Measurements from ENCODE around the gene ITSN2. TPM values are rescaled to one million over a fixed set of nuclear protein-coding genes. Genes with fewer than 3 reads are reported as not detected.

The ITSN2 gene
- polyA plus RNA-seq, 1 donor from 2014 or later = 10.6 TPM

- no peak overlapping the region for H2AFZ ChIP-seq (ENCODE audit: low read depth, low read length)
- H3K27me3 ChIP-seq (ENCODE audit: insufficient read depth, low read depth, low read length) = no peaks in the 10 kb centered on the region
- H3F3A ChIP-seq (ENCODE audit: insufficient read depth, low read length, poor library complexity, severe bottlenecking) = no peaks in the 10 kb centered on the region
- H3K4me2 ChIP-seq (ENCODE audit: low read length) = no peak overlapping the region
- no peaks in the 10 kb centered on the region for H3K79me2 ChIP-seq (replicated peaks; ENCODE audit: insufficient read depth, low read length)
- TF ChIP-seq POLR2AphosphoS5 (IDR thresholded peaks at IDR 0.05) (no peak), EP300 (conservative IDR thresholded peaks at IDR 0.05; ENCODE audit: poor library complexity, severe bottlenecking) (no peak), RAD21 (conservative IDR thresholded peaks at IDR 0.05) (no peak), SMC3 (conservative IDR thresholded peaks at IDR 0.05; ENCODE audit: poor library complexity) (no peak)
- H3K4me3 ChIP-seq (ENCODE audit: low read length) = no peak overlapping the region
- H4K20me1 ChIP-seq (ENCODE audit: insufficient read depth) = no peaks in the 10 kb centered on the region
- H3K36me3 ChIP-seq (ENCODE audit: insufficient read depth, low read length) = no peaks in the 10 kb centered on the region
- H3K9ac ChIP-seq (ENCODE audit: low read length) = no peak overlapping the region
- no peaks in the 10 kb centered on the region for H3K9me2 ChIP-seq (ENCODE audit: insufficient read depth, low read length)
- H3K9me3 ChIP-seq (ENCODE audit: low read length) = no peaks in the 10 kb centered on the region
- H3K27ac ChIP-seq (ENCODE audit: low read length) = no peak overlapping the region
These were observed 23.5 kb downstream of the ITSN2 start for GRCh38 chr2:24336811-24337210.

GRCh38 chr2:24334245-24334633, 26.1 kb downstream of the ITSN2 start:
- H3K4me2 ChIP-seq (ENCODE audit: low read length) = no peak overlapping the region
- H3K9me3 ChIP-seq (ENCODE audit: low read length) = no peaks in the 10 kb centered on the region
- no peaks in the 10 kb centered on the region for H3K27me3 ChIP-seq (ENCODE audit: insufficient read depth, low read depth, low read length)
- H3K27ac ChIP-seq (ENCODE audit: low read length) = no peak overlapping the region
- H2AFZ ChIP-seq (ENCODE audit: low read depth, low read length) = no peak overlapping the region
- H3K36me3 ChIP-seq (ENCODE audit: insufficient read depth, low read length) = no peaks in the 10 kb centered on the region
- no peak for TF ChIP-seq MXI1 (conservative IDR thresholded peaks at IDR 0.05; ENCODE audit: poor library complexity, severe bottlenecking)
- TF ChIP-seq REST (IDR thresholded peaks at IDR 0.05; ENCODE audit: borderline replicate concordance) = no peak
- TF ChIP-seq TAF1 (IDR thresholded peaks at IDR 0.05; ENCODE audit: low read depth) = no peak
- TF ChIP-seq RAD21 (conservative IDR thresholded peaks at IDR 0.05) = no peak
- no peak for TF ChIP-seq EZH2 (IDR thresholded peaks at IDR 0.05; ENCODE audit: borderline replicate concordance, insufficient read depth, low read length, poor library complexity, severe bottlenecking)
- no peak for TF ChIP-seq POLR2AphosphoS5 (IDR thresholded peaks at IDR 0.05)
- no peak for TF ChIP-seq EP300 (conservative IDR thresholded peaks at IDR 0.05; ENCODE audit: poor library complexity, severe bottlenecking)
- TF ChIP-seq SMC3 (conservative IDR thresholded peaks at IDR 0.05; ENCODE audit: poor library complexity) = no peak
- TF ChIP-seq CTCF (IDR thresholded peaks at IDR 0.05; ENCODE audit: poor library complexity, severe bottlenecking) = no peak
- H3K9me2 ChIP-seq (ENCODE audit: insufficient read depth, low read length) = no peaks in the 10 kb centered on the region
- H3K4me3 ChIP-seq (ENCODE audit: low read length) = no peak overlapping the region
- H3K9ac ChIP-seq (ENCODE audit: low read length) = no peak overlapping the region
- no peaks in the 10 kb centered on the region for H3K79me2 ChIP-seq (replicated peaks; ENCODE audit: insufficient read depth, low read length)
- no peaks in the 10 kb centered on the region for H3F3A ChIP-seq (ENCODE audit: insufficient read depth, low read length, poor library complexity, severe bottlenecking)
- H4K20me1 ChIP-seq (ENCODE audit: insufficient read depth) = no peaks in the 10 kb centered on the region
